K562 (cell line): ENCODE results near the gene TDRD10. TPM values are rescaled to one million over a fixed set of nuclear protein-coding genes. Genes with fewer than 3 reads are reported as not detected.

Experiments
- BCOR ChIP-seq: fragments of 450-650 bp; IDR thresholded peaks from 2 replicates; pipeline ENCODE4 v1.6.1; 2016
- BHLHE40 ChIP-seq: IDR thresholded peaks from 2 replicates; pipeline ENCODE4 v1.6.1; 2011; ENCODE audit warnings: low read length, improper control_type of control experiment
- E2F5 ChIP-seq: sonication (generic); formaldehyde crosslinking; IDR thresholded peaks from 2 replicates; pipeline ENCODE4 v1.8.0; 2022; ENCODE audit warnings: mild to moderate bottlenecking, missing genetic modification reagents
- FOXA3 ChIP-seq, 2 experiments: fragments of 450-650 bp in 1 of 2; sonication (generic) in 1 of 2; formaldehyde crosslinking; IDR thresholded peaks in 1 of 2; conservative IDR thresholded peaks in 1 of 2; 2 replicates each; pipeline versions ENCODE4 v1.4.0 to v1.8.0; 2020 to 2022; ENCODE audit warnings: mild to moderate bottlenecking in 2 of 2, missing genetic modification reagents in 1 of 2
- HDAC1 ChIP-seq, 2 experiments: fragments of 450-650 bp; IDR thresholded peaks; 2 replicates each; pipeline ENCODE4 v1.6.1; 2016 to 2017; ENCODE audit warnings: inconsistent platforms in 1 of 2, mild to moderate bottlenecking in 1 of 2, moderate library complexity in 1 of 2
- HIVEP1 ChIP-seq: fragments of 250-450 bp; sonication (Bioruptor Pico); IDR thresholded peaks from 2 replicates; pipeline ENCODE4 v1.4.0; 2020; ENCODE audit warnings: mild to moderate bottlenecking
- HNRNPH1 ChIP-seq: fragments of 200-400 bp; formaldehyde crosslinking; optimal IDR thresholded peaks from 2 replicates; pipeline ENCODE3; 2017; ENCODE audit warnings: low read depth, mild to moderate bottlenecking, low read length, moderate library complexity
- MYNN ChIP-seq, 2 experiments: sonication (generic); formaldehyde crosslinking in 1 of 2; IDR thresholded peaks; 2 replicates each; pipeline versions ENCODE4 v1.5.0 to v1.6.1; 2016 to 2020; ENCODE audit warnings: antibody characterized with exemption in 1 of 2, missing genetic modification reagents in 1 of 2
- PCBP2 ChIP-seq: fragments of 200-400 bp; formaldehyde crosslinking; IDR thresholded peaks from 2 replicates; pipeline ENCODE4 v1.6.1; 2018; ENCODE audit warnings: low read length, low read depth, mild to moderate bottlenecking, moderate library complexity; ENCODE audit not compliant: poor library complexity, severe bottlenecking
- POLR2A ChIP-seq: fragments of 450-650 bp; conservative IDR thresholded peaks from 2 replicates; pipeline ENCODE4 v1.6.1; 2016
- RNF219 ChIP-seq: fragments of 250-450 bp; sonication (Bioruptor Pico); IDR thresholded peaks from 2 replicates; pipeline ENCODE4 v1.5.0; 2022; ENCODE audit warnings: mild to moderate bottlenecking
- SETDB1 ChIP-seq: IDR thresholded peaks from one replicate; pipeline ENCODE4 v1.6.1; 2012; ENCODE audit warnings: low read length, control low read depth, inconsistent platforms
- SMARCA4 ChIP-seq: fragments of 450-650 bp; IDR thresholded peaks from 2 replicates; pipeline ENCODE4 v1.6.1; 2016
- SMARCA5 ChIP-seq: fragments of 450-650 bp; IDR thresholded peaks from 2 replicates; pipeline ENCODE4 v1.6.1; 2016
- SNIP1 ChIP-seq: fragments of 450-650 bp; IDR thresholded peaks from 2 replicates; pipeline ENCODE4 v1.7.1; 2017; ENCODE audit warnings: low read depth, mild to moderate bottlenecking
- WHSC1 ChIP-seq: IDR thresholded peaks from one replicate; pipeline ENCODE4 v1.6.1; 2012; ENCODE audit warnings: low read length, control low read depth, inconsistent platforms
- ZBTB1 ChIP-seq: sonication (generic); formaldehyde crosslinking; IDR thresholded peaks from 2 replicates; pipeline ENCODE4 v1.8.1; 2023; ENCODE audit warnings: missing genetic modification reagents, low read depth, mild to moderate bottlenecking, borderline replicate concordance
- ZMIZ1 ChIP-seq, 2 experiments: fragments of 150-350 bp in 1 of 2; IDR thresholded peaks; 2 replicates each; pipeline ENCODE4 v1.6.1; 2012 to 2016; ENCODE audit warnings: low read depth in 2 of 2, low read length in 2 of 2, mild to moderate bottlenecking in 1 of 2, moderate library complexity in 1 of 2
- ZNF134 ChIP-seq: fragments of 250-450 bp; sonication (Bioruptor Pico); conservative IDR thresholded peaks from 2 replicates; pipeline ENCODE4 v1.4.0; 2020
- ZNF668 ChIP-seq: fragments of 250-450 bp; sonication (Bioruptor Pico); IDR thresholded peaks from 2 replicates; pipeline ENCODE4 v1.8.0; 2022; ENCODE audit warnings: mild to moderate bottlenecking, inconsistent platforms
- ZNF717 ChIP-seq: fragments of 250-450 bp; sonication (Bioruptor Pico); IDR thresholded peaks from 2 replicates; pipeline ENCODE4 v1.5.0; 2021
- polyA plus RNA-seq, 8 experiments: library from polyadenylated mRNA; depleted of rRNA in 4 of 8; stranded (reverse) in 5 of 8; unstranded in 3 of 8; fragments of >200 nt; fragmentation: Nextera tagmentation in 2 of 8; fragmentation: Illumina TruSeq in 1 of 8; extraction: Ambion mirVana in 2 of 8; extraction: Trizol in 1 of 8; gene quantifications; 2 replicates each; pipeline versions ENCODE4 v1.2.1 to v1.2.3, GENCODE V29; 2011 to 2014; ENCODE audit warnings: inconsistent platforms in 1 of 8, missing spikeins in 1 of 8
- total RNA-seq, 7 experiments: library from RNA; depleted of rRNA in 6 of 7; stranded (reverse); fragments of >200 nt in 6 of 7; fragmentation: Illumina TruSeq in 2 of 7; extraction: Trizol in 2 of 7; gene quantifications; 2 replicates each; pipeline versions ENCODE4 v1.2.1 to v1.2.3, GENCODE V29; 2011 to 2021; ENCODE audit warnings: low replicate concordance in 1 of 7
- TF ChIP-seq, protein P1 (sequence below): fragments of 250-450 bp; sonication (Bioruptor Pico); IDR thresholded peaks from 2 replicates; pipeline ENCODE4 v1.8.0; 2022; ENCODE audit warnings: inconsistent platforms

The TDRD10 gene
- total and polyA plus RNA-seq, 9 of the 15 experiments (the other 6 are each of a cell fraction or from before 2014, with no cell fraction given): not detected

- TF ChIP-seq ZMIZ1 (IDR thresholded peaks at IDR 0.05; ENCODE audit: low read depth in 2 of 2, low read length in 2 of 2): no peak
- no peak for TF ChIP-seq RNF219
- TF ChIP-seq SNIP1: no peak
- no peak for TF ChIP-seq WHSC1
- no peak for TF ChIP-seq ZNF717 (CRISPR knock-in tag)
- TF ChIP-seq FOXA3 (CRISPR knock-in tag; conservative IDR thresholded peaks at IDR 0.05 in 1 of 2, IDR thresholded peaks at IDR 0.05 in 1 of 2): no peak
- TF ChIP-seq MYNN (IDR thresholded peaks at IDR 0.05): peak; percentile 27; the same call in 1 of the 2 replicates
- no peak for TF ChIP-seq MYNN (CRISPR knock-in tag; IDR thresholded peaks at IDR 0.05)
- no peak; the same call in 1 of the 2 replicates for TF ChIP-seq HIVEP1
- no peak for TF ChIP-seq HNRNPH1
- TF ChIP-seq BCOR: peak; percentile 85; the same call in 1 of the 2 replicates
- peak; percentile 62; the same call in 1 of the 2 replicates for TF ChIP-seq ZBTB1 (CRISPR knock-in tag)
- TF ChIP-seq SETDB1: no peak
- peak; percentile 90 for TF ChIP-seq SMARCA5
- TF ChIP-seq, protein P1, sequence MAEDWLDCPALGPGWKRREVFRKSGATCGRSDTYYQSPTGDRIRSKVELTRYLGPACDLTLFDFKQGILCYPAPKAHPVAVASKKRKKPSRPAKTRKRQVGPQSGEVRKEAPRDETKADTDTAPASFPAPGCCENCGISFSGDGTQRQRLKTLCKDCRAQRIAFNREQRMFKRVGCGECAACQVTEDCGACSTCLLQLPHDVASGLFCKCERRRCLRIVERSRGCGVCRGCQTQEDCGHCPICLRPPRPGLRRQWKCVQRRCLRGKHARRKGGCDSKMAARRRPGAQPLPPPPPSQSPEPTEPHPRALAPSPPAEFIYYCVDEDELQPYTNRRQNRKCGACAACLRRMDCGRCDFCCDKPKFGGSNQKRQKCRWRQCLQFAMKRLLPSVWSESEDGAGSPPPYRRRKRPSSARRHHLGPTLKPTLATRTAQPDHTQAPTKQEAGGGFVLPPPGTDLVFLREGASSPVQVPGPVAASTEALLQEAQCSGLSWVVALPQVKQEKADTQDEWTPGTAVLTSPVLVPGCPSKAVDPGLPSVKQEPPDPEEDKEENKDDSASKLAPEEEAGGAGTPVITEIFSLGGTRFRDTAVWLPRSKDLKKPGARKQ (CRISPR knock-in tag): no peak
- TF ChIP-seq E2F5 (CRISPR knock-in tag): peak; percentile 96
- peak; percentile 40; the same call in 1 of the 2 replicates for TF ChIP-seq ZNF668 (CRISPR knock-in tag)
- no peak; the same call in 1 of the 2 replicates for TF ChIP-seq ZNF134 (CRISPR knock-in tag)
- TF ChIP-seq BHLHE40: peak; percentile 97
- TF ChIP-seq HDAC1 (IDR thresholded peaks at IDR 0.05): peak in 1 of 2 experiments; percentile 96; a peak in 2 of 4 replicates
- TF ChIP-seq SMARCA4: no peak
- no peak for TF ChIP-seq PCBP2
- peak; percentile 80 for TF ChIP-seq POLR2A
Measured at GRCh38 chr1:154558720-154559465, 56.9 kb downstream of the TDRD10 start (continued).
